NCI-H128 (cell line): ENCODE measurements around the gene SERPING1.
"Not testable (repeated sequence)": the region's sequence is repeated elsewhere in the genome, so short reads cannot be mapped to it uniquely, and the experiment has no call there.

Experiments
- DNase-seq: peaks from one replicate; lab custom pipeline; 2025; ENCODE audit not compliant: unreplicated experiment; lab: John Stamatoyannopoulos, UW

Gene SERPING1

GRCh38 chr11:57652230-57652629 is 54.7 kb downstream of the SERPING1 start:
- DNase-seq, result not testable (repeated sequence)

- DNase-seq, result no peak
Observed at GRCh38 chr11:57652662-57653061, 55.2 kb downstream of the SERPING1 start.

- no peak for DNase-seq
Observed at GRCh38 chr11:57653163-57653562, 55.7 kb downstream of the SERPING1 start.

- DNase-seq, result no peak
Observed at GRCh38 chr11:57656885-57657193, 59.4 kb downstream of the SERPING1 start.

GRCh38 chr11:57657194-57658022 is 59.9 kb downstream of the SERPING1 start, which contains the start of gene CLP1:
TSS of gene CLP1 (plus strand) at chr11:57657762. CDS start at chr11:57659477, 1,715 bp downstream.
- peak; percentile 99 for DNase-seq

- DNase-seq, result no peak
Observed at GRCh38 chr11:57658023-57658361, 60.5 kb downstream of the SERPING1 start.

GRCh38 chr11:57659669-57660068 is 62.2 kb downstream of the SERPING1 start:
- DNase-seq, result no peak

GRCh38 chr11:57662893-57663292 is 65.4 kb downstream of the SERPING1 start:
- DNase-seq, result no peak

- no peak for DNase-seq
Observed at GRCh38 chr11:57663975-57664374, 66.5 kb downstream of the SERPING1 start.
